Measurements from ENCODE around the gene EHBP1.

GRCh38 chr2:63009490-63009889 lies 304.0 kb downstream of the EHBP1 start:
- TF ChIP-seq CTCF (IDR thresholded peaks at IDR 0.05) (no peak), POLR2A (IDR thresholded peaks at IDR 0.05) (no peak)
